ENCODE results near the gene SLC25A38. TPM values are rescaled to one million over a fixed set of nuclear protein-coding genes. Genes with fewer than 3 reads are reported as not detected.

The SLC25A38 gene
- total RNA-seq, 4 donors from 2014 or later = 14.8 to 19.6 (median 15.7) TPM

- H3K9me3 ChIP-seq = no peaks in the 10 kb centered on the region
Measured at GRCh38 chr3:39343076-39343717, 40.0 kb upstream of the SLC25A38 start.

GRCh38 chr3:39343760-39344159 is 39.4 kb upstream of the SLC25A38 start:
- H3K4me3 ChIP-seq = no peak overlapping the region
- H3K27me3 ChIP-seq = no peaks in the 10 kb centered on the region
- H3K4me1 ChIP-seq = no peaks in the 10 kb centered on the region
- no peaks in the 10 kb centered on the region for H3K9me3 ChIP-seq
- H3K36me3 ChIP-seq = no peaks in the 10 kb centered on the region
- TF ChIP-seq CTCF (IDR thresholded peaks at IDR 0.05) = no peak
- no peak for TF ChIP-seq EP300 (IDR thresholded peaks at IDR 0.05)
- no peak for TF ChIP-seq POLR2A (IDR thresholded peaks at IDR 0.05)
- no peak for TF ChIP-seq POLR2AphosphoS5 (IDR thresholded peaks at IDR 0.05)
- DNase-seq (ENCODE audit: low spot score in 2 of 2) = no peak
- no peak overlapping the region for H3K27ac ChIP-seq

More at GRCh38 chr3:39343076-39343717, 40.0 kb upstream of the SLC25A38 start:
- WGBS = 75% methylated on average over 1 of the region's 1 CpG
- Histone ChIP-seq H3K27me3 (no peaks in the 10 kb centered on the region), H3K4me1 (no peaks in the 10 kb centered on the region), H3K27ac (no peak overlapping the region), H3K4me3 (no peak overlapping the region), H3K36me3 (no peaks in the 10 kb centered on the region)
- DNase-seq (ENCODE audit: low spot score in 2 of 2) = no peak
- TF ChIP-seq POLR2A (IDR thresholded peaks at IDR 0.05) (no peak), POLR2AphosphoS5 (IDR thresholded peaks at IDR 0.05) (no peak), CTCF (IDR thresholded peaks at IDR 0.05) (no peak), EP300 (IDR thresholded peaks at IDR 0.05) (no peak)

- no peak overlapping the region for H3K27ac ChIP-seq
- H3K9me3 ChIP-seq = no peaks in the 10 kb centered on the region
- TF ChIP-seq CTCF (IDR thresholded peaks at IDR 0.05) = no peak
- no peak for TF ChIP-seq POLR2AphosphoS5 (IDR thresholded peaks at IDR 0.05)
- no peak for TF ChIP-seq POLR2A (IDR thresholded peaks at IDR 0.05)
- TF ChIP-seq EP300 (IDR thresholded peaks at IDR 0.05) = no peak
- no peak overlapping the region for H3K4me3 ChIP-seq
- H3K27me3 ChIP-seq = no peaks in the 10 kb centered on the region
- no peaks in the 10 kb centered on the region for H3K36me3 ChIP-seq
- no peak for DNase-seq (ENCODE audit: low spot score in 2 of 2)
- no peaks in the 10 kb centered on the region for H3K4me1 ChIP-seq
Measured at GRCh38 chr3:39344746-39345344, 38.3 kb upstream of the SLC25A38 start.

- TF ChIP-seq CTCF (IDR thresholded peaks at IDR 0.05) = no peak
- no peak overlapping the region for H3K4me3 ChIP-seq
- H3K27me3 ChIP-seq = no peaks in the 10 kb centered on the region
- no peak overlapping the region for H3K27ac ChIP-seq
- H3K9me3 ChIP-seq = no peaks in the 10 kb centered on the region
- H3K36me3 ChIP-seq = no peaks in the 10 kb centered on the region
- no peaks in the 10 kb centered on the region for H3K4me1 ChIP-seq
- WGBS = 41% methylated on average over 2 of the region's 2 CpGs
- DNase-seq (ENCODE audit: low spot score in 2 of 2) = no peak
Measured at GRCh38 chr3:39346785-39347585, 36.2 kb upstream of the SLC25A38 start.

- no peak for DNase-seq (ENCODE audit: low spot score in 2 of 2)
- Histone ChIP-seq H3K27ac (no peak overlapping the region), H3K4me3 (no peak overlapping the region), H3K4me1 (no peaks in the 10 kb centered on the region), H3K27me3 (no peaks in the 10 kb centered on the region), H3K36me3 (no peaks in the 10 kb centered on the region), H3K9me3 (no peaks in the 10 kb centered on the region)
- no peak for TF ChIP-seq CTCF (IDR thresholded peaks at IDR 0.05)
- no peak for TF ChIP-seq EP300 (IDR thresholded peaks at IDR 0.05)
- no peak for TF ChIP-seq POLR2A (IDR thresholded peaks at IDR 0.05)
- no peak for TF ChIP-seq POLR2AphosphoS5 (IDR thresholded peaks at IDR 0.05)
- 57% methylated on average over 3 of the region's 3 CpGs for WGBS
Measured at GRCh38 chr3:39347586-39347876, 35.6 kb upstream of the SLC25A38 start.

Measured in suprapubic skin (tissue), 4 donors.